AG08395 (cell line): ENCODE measurements around the gene AGK.

Experiments used
- DNase-seq: peaks from one replicate; pipeline ENCODE4 v3.0.0; 2012; ENCODE audit warnings: mixed read lengths, low spot score

Gene AGK

GRCh38 chr7:141551094-141551781 is at the start of gene AGK:
TSS of gene AGK (plus strand) at chr7:141551410. CDS start at chr7:141555467, 4,057 bp downstream.
- peak; percentile 87 for DNase-seq

- no peak for DNase-seq
Observed at GRCh38 chr7:141501451-141501850, 49.8 kb upstream of the AGK start.

GRCh38 chr7:141511316-141511675 is 39.9 kb upstream of the AGK start:
- no peak for DNase-seq

GRCh38 chr7:141511676-141512396 is 39.4 kb upstream of the AGK start:
- no peak for DNase-seq

GRCh38 chr7:141512597-141512996 is 38.6 kb upstream of the AGK start:
- no peak for DNase-seq

- no peak for DNase-seq
Observed at GRCh38 chr7:141513720-141514119, 37.5 kb upstream of the AGK start.

GRCh38 chr7:141515941-141516340 is 35.3 kb upstream of the AGK start:
- DNase-seq = no peak

GRCh38 chr7:141519623-141520022 is 31.6 kb upstream of the AGK start:
- no peak for DNase-seq

- no peak for DNase-seq
Observed at GRCh38 chr7:141522657-141523342, 28.4 kb upstream of the AGK start.

- DNase-seq = no peak
Observed at GRCh38 chr7:141525973-141526514, 25.2 kb upstream of the AGK start.

- DNase-seq = no peak
Observed at GRCh38 chr7:141527076-141527475, 24.1 kb upstream of the AGK start.

- DNase-seq = no peak
Observed at GRCh38 chr7:141528399-141528798, 22.8 kb upstream of the AGK start.

- peak; percentile 84 for DNase-seq
Observed at GRCh38 chr7:141533149-141533949, 17.9 kb upstream of the AGK start.

- DNase-seq = no peak
Observed at GRCh38 chr7:141534757-141535737, 16.2 kb upstream of the AGK start.

GRCh38 chr7:141537906-141538305 is 13.3 kb upstream of the AGK start:
- no peak for DNase-seq

GRCh38 chr7:141541375-141541774 is 9.8 kb upstream of the AGK start:
- no peak for DNase-seq

- no peak for DNase-seq
Observed at GRCh38 chr7:141544831-141545230, 6.4 kb upstream of the AGK start.

GRCh38 chr7:141549582-141549981 is 1.6 kb upstream of the AGK start:
- DNase-seq = no peak

GRCh38 chr7:141550386-141551093 is 670 bp upstream of the AGK start:
- DNase-seq = peak; percentile 22

GRCh38 chr7:141551782-141552181 is 572 bp downstream of the AGK start:
- no peak for DNase-seq
